Measurements from ENCODE around the gene YY1AP1.
"Not testable (repeated sequence)": the region's sequence is repeated elsewhere in the genome, so short reads cannot be mapped to it uniquely, and the experiment has no call there.

Gene YY1AP1

GRCh38 chr1:155697046-155697445, 8.5 kb upstream of the YY1AP1 start:
- no peaks in the 10 kb centered on the region for H3K36me3 ChIP-seq (ENCODE audit: control insufficient read depth, insufficient read depth, low read length)
- no peak overlapping the region for H3K27ac ChIP-seq (ENCODE audit: insufficient read depth, low read length, poor library complexity, severe bottlenecking)
- no peak for DNase-seq
- peaks cover 3% of the 10 kb centered on the region for H3K4me1 ChIP-seq (ENCODE audit: control insufficient read depth, insufficient read depth, low read length, poor library complexity, severe bottlenecking)
- H3K4me3 ChIP-seq (ENCODE audit: insufficient read depth, low read depth, low read length, poor library complexity, severe bottlenecking), result no peak overlapping the region
- H3K27me3 ChIP-seq (replicated peaks; ENCODE audit: control insufficient read depth, insufficient read depth, low read length, poor library complexity, severe bottlenecking), result no peaks in the 10 kb centered on the region
- H3K9me3 ChIP-seq (ENCODE audit: control insufficient read depth, low read length), result no peaks in the 10 kb centered on the region

- Histone ChIP-seq H3K4me3 (ENCODE audit: insufficient read depth, low read depth, low read length, poor library complexity, severe bottlenecking) (no peak overlapping the region), H3K27me3 (replicated peaks; ENCODE audit: control insufficient read depth, insufficient read depth, low read length, poor library complexity, severe bottlenecking) (no peaks in the 10 kb centered on the region), H3K36me3 (ENCODE audit: control insufficient read depth, insufficient read depth, low read length) (no peaks in the 10 kb centered on the region), H3K4me1 (ENCODE audit: control insufficient read depth, insufficient read depth, low read length, poor library complexity, severe bottlenecking) (peaks cover 3% of the 10 kb centered on the region), H3K27ac (ENCODE audit: insufficient read depth, low read length, poor library complexity, severe bottlenecking) (peak overlapping the region; percentile 6), H3K9me3 (ENCODE audit: control insufficient read depth, low read length) (no peaks in the 10 kb centered on the region)
- DNase-seq, result no peak
Observed at GRCh38 chr1:155696524-155696923, 8.0 kb upstream of the YY1AP1 start.

GRCh38 chr1:155695608-155696007, 7.0 kb upstream of the YY1AP1 start:
- no peak for DNase-seq
- H3K4me3 ChIP-seq (ENCODE audit: insufficient read depth, low read depth, low read length, poor library complexity, severe bottlenecking), result no peak overlapping the region
- H3K36me3 ChIP-seq (ENCODE audit: control insufficient read depth, insufficient read depth, low read length), result no peaks in the 10 kb centered on the region
- no peaks in the 10 kb centered on the region for H3K27me3 ChIP-seq (replicated peaks; ENCODE audit: control insufficient read depth, insufficient read depth, low read length, poor library complexity, severe bottlenecking)
- no peaks in the 10 kb centered on the region for H3K9me3 ChIP-seq (ENCODE audit: control insufficient read depth, low read length)
- H3K27ac ChIP-seq (ENCODE audit: insufficient read depth, low read length, poor library complexity, severe bottlenecking), result no peak overlapping the region
- H3K4me1 ChIP-seq (ENCODE audit: control insufficient read depth, insufficient read depth, low read length, poor library complexity, severe bottlenecking), result peaks cover 3% of the 10 kb centered on the region

- Histone ChIP-seq H3K4me3 (ENCODE audit: insufficient read depth, low read depth, low read length, poor library complexity, severe bottlenecking) (no peak overlapping the region), H3K4me1 (ENCODE audit: control insufficient read depth, insufficient read depth, low read length, poor library complexity, severe bottlenecking) (peaks cover 5% of the 10 kb centered on the region)
Observed at GRCh38 chr1:155695072-155695471, 6.5 kb upstream of the YY1AP1 start.

GRCh38 chr1:155694167-155694566, 5.6 kb upstream of the YY1AP1 start:
- no peaks in the 10 kb centered on the region for H3K27me3 ChIP-seq (replicated peaks; ENCODE audit: control insufficient read depth, insufficient read depth, low read length, poor library complexity, severe bottlenecking)
- no peaks in the 10 kb centered on the region for H3K9me3 ChIP-seq (ENCODE audit: control insufficient read depth, low read length)
- H3K4me3 ChIP-seq (ENCODE audit: insufficient read depth, low read depth, low read length, poor library complexity, severe bottlenecking), result no peak overlapping the region
- peaks cover 7% of the 10 kb centered on the region for H3K4me1 ChIP-seq (ENCODE audit: control insufficient read depth, insufficient read depth, low read length, poor library complexity, severe bottlenecking)
- H3K27ac ChIP-seq (ENCODE audit: insufficient read depth, low read length, poor library complexity, severe bottlenecking), result no peak overlapping the region
- H3K36me3 ChIP-seq (ENCODE audit: control insufficient read depth, insufficient read depth, low read length), result no peaks in the 10 kb centered on the region
- DNase-seq, result no peak

More at GRCh38 chr1:155695072-155695471, 6.5 kb upstream of the YY1AP1 start:
- no peak for DNase-seq
- no peaks in the 10 kb centered on the region for H3K27me3 ChIP-seq (replicated peaks; ENCODE audit: control insufficient read depth, insufficient read depth, low read length, poor library complexity, severe bottlenecking)
- no peaks in the 10 kb centered on the region for H3K9me3 ChIP-seq (ENCODE audit: control insufficient read depth, low read length)
- H3K27ac ChIP-seq (ENCODE audit: insufficient read depth, low read length, poor library complexity, severe bottlenecking), result no peak overlapping the region
- H3K36me3 ChIP-seq (ENCODE audit: control insufficient read depth, insufficient read depth, low read length), result no peaks in the 10 kb centered on the region

- Histone ChIP-seq H3K27ac (ENCODE audit: insufficient read depth, low read length, poor library complexity, severe bottlenecking) (no peak overlapping the region), H3K36me3 (ENCODE audit: control insufficient read depth, insufficient read depth, low read length) (peaks cover 5% of the 10 kb centered on the region), H3K4me1 (ENCODE audit: control insufficient read depth, insufficient read depth, low read length, poor library complexity, severe bottlenecking) (peaks cover 7% of the 10 kb centered on the region), H3K4me3 (ENCODE audit: insufficient read depth, low read depth, low read length, poor library complexity, severe bottlenecking) (no peak overlapping the region), H3K9me3 (ENCODE audit: control insufficient read depth, low read length) (no peaks in the 10 kb centered on the region), H3K27me3 (replicated peaks; ENCODE audit: control insufficient read depth, insufficient read depth, low read length, poor library complexity, severe bottlenecking) (no peaks in the 10 kb centered on the region)
- no peak for DNase-seq
Observed at GRCh38 chr1:155691992-155692528, 3.5 kb upstream of the YY1AP1 start.

- not testable (repeated sequence) for DNase-seq; H3K36me3 ChIP-seq (ENCODE audit: control insufficient read depth, insufficient read depth, low read length); H3K9me3 ChIP-seq (ENCODE audit: control insufficient read depth, low read length)
Observed at GRCh38 chr1:155689081-155689607, 570 bp upstream of the YY1AP1 start, which contains the start of gene DAP3. Gene DAP3, plus strand, starts transcription at chr1:155689091. Its CDS starts 20,689 bp downstream, at chr1:155709780.

GRCh38 chr1:155687705-155688323, 760 bp downstream of the YY1AP1 start:
- H3K27me3 ChIP-seq (replicated peaks; ENCODE audit: control insufficient read depth, insufficient read depth, low read length, poor library complexity, severe bottlenecking); H3K36me3 ChIP-seq (ENCODE audit: control insufficient read depth, insufficient read depth, low read length); H3K9me3 ChIP-seq (ENCODE audit: control insufficient read depth, low read length); H3K4me1 ChIP-seq (ENCODE audit: control insufficient read depth, insufficient read depth, low read length, poor library complexity, severe bottlenecking): not testable (repeated sequence)
- DNase-seq, result peak in 1 of 3 donors; percentile 2
- Histone ChIP-seq H3K4me3 (ENCODE audit: insufficient read depth, low read depth, low read length, poor library complexity, severe bottlenecking) (peak overlapping the region; percentile 92), H3K27ac (ENCODE audit: insufficient read depth, low read length, poor library complexity, severe bottlenecking) (peak overlapping the region; percentile 95)

More at GRCh38 chr1:155689081-155689607, 570 bp upstream of the YY1AP1 start, which contains the start of gene DAP3:
- H3K4me1 ChIP-seq (ENCODE audit: control insufficient read depth, insufficient read depth, low read length, poor library complexity, severe bottlenecking); H3K27me3 ChIP-seq (replicated peaks; ENCODE audit: control insufficient read depth, insufficient read depth, low read length, poor library complexity, severe bottlenecking): not testable (repeated sequence)
- Histone ChIP-seq H3K27ac (ENCODE audit: insufficient read depth, low read length, poor library complexity, severe bottlenecking) (peak within 1 kb of the TSS; percentile 95), H3K4me3 (ENCODE audit: insufficient read depth, low read depth, low read length, poor library complexity, severe bottlenecking) (peak within 1 kb of the TSS; percentile 92)

GRCh38 chr1:155681776-155682175, 6.8 kb downstream of the YY1AP1 start:
- no peaks in the 10 kb centered on the region for H3K27me3 ChIP-seq (replicated peaks; ENCODE audit: control insufficient read depth, insufficient read depth, low read length, poor library complexity, severe bottlenecking)
- no peaks in the 10 kb centered on the region for H3K9me3 ChIP-seq (ENCODE audit: control insufficient read depth, low read length)
- peaks cover 5% of the 10 kb centered on the region for H3K4me1 ChIP-seq (ENCODE audit: control insufficient read depth, insufficient read depth, low read length, poor library complexity, severe bottlenecking)
- no peak overlapping the region for H3K4me3 ChIP-seq (ENCODE audit: insufficient read depth, low read depth, low read length, poor library complexity, severe bottlenecking)
- no peak overlapping the region for H3K27ac ChIP-seq (ENCODE audit: insufficient read depth, low read length, poor library complexity, severe bottlenecking)
- H3K36me3 ChIP-seq (ENCODE audit: control insufficient read depth, insufficient read depth, low read length), result peaks cover 31% of the 10 kb centered on the region
- DNase-seq, result no peak

- DNase-seq, result no peak
- H3K36me3 ChIP-seq (ENCODE audit: control insufficient read depth, insufficient read depth, low read length), result peaks cover 35% of the 10 kb centered on the region
- H3K27ac ChIP-seq (ENCODE audit: insufficient read depth, low read length, poor library complexity, severe bottlenecking), result no peak overlapping the region
- H3K4me1 ChIP-seq (ENCODE audit: control insufficient read depth, insufficient read depth, low read length, poor library complexity, severe bottlenecking), result peaks cover 2% of the 10 kb centered on the region
- H3K27me3 ChIP-seq (replicated peaks; ENCODE audit: control insufficient read depth, insufficient read depth, low read length, poor library complexity, severe bottlenecking), result no peaks in the 10 kb centered on the region
- no peak overlapping the region for H3K4me3 ChIP-seq (ENCODE audit: insufficient read depth, low read depth, low read length, poor library complexity, severe bottlenecking)
- H3K9me3 ChIP-seq (ENCODE audit: control insufficient read depth, low read length), result no peaks in the 10 kb centered on the region
Observed at GRCh38 chr1:155680531-155680930, 8.0 kb downstream of the YY1AP1 start.

Data from effector memory CD4-positive, alpha-beta T cell (primary cell).